Thyroid gland (tissue), 4 donors: ENCODE results near the gene DOC2A. TPM values are rescaled to one million over a fixed set of nuclear protein-coding genes. Genes with fewer than 3 reads are reported as not detected.
"Not testable (repeated sequence)": the region's sequence is repeated elsewhere in the genome, so short reads cannot be mapped to it uniquely, and the experiment has no call there.

ENCODE experiments used
- DNase-seq, 2 donors: peaks; one replicate each; pipeline ENCODE4 v3.0.0-alpha.2; 2019
- H3K27ac ChIP-seq, 3 donors: fragments of 200-600 bp; sonication (generic); 1 replicate in 2 of 3; 2 replicates in 1 of 3; pipeline ENCODE4 v1.5.1; 2016 to 2019; ENCODE audit warnings: mild to moderate bottlenecking in 1 of 3, moderate library complexity in 1 of 3
- H3K27me3 ChIP-seq: fragments of 200-600 bp; sonication (generic); one replicate; pipeline ENCODE4 v1.5.1; 2019
- H3K36me3 ChIP-seq, 2 donors: fragments of 200-600 bp; sonication (generic); one replicate each; pipeline ENCODE4 v1.5.1; 2016 to 2019
- H3K4me1 ChIP-seq, 2 donors: fragments of 200-600 bp; sonication (generic); one replicate each; pipeline ENCODE4 v1.5.1; 2017 to 2019
- H3K4me3 ChIP-seq, 3 donors: fragments of 200-600 bp; sonication (generic); replicated peaks in 1 of 3; 1 replicate in 2 of 3; 2 replicates in 1 of 3; pipeline ENCODE4 v1.5.1; 2016; ENCODE audit warnings: mild to moderate bottlenecking in 1 of 3
- H3K9me3 ChIP-seq: fragments of 200-600 bp; sonication (generic); one replicate; pipeline ENCODE4 v1.5.1; 2017
- CTCF ChIP-seq, 6 experiments: fragments of 200-600 bp in 3 of 6; fragments of 450-650 bp in 3 of 6; sonication (generic) in 3 of 6; IDR thresholded peaks; one replicate each; pipeline ENCODE4 v1.5.1; 2016 to 2019; ENCODE audit warnings: antibody characterized with exemption in 6 of 6, mild to moderate bottlenecking in 2 of 6, inconsistent platforms in 1 of 6, moderate library complexity in 1 of 6
- POLR2A ChIP-seq, 2 donors: fragments of 450-650 bp; IDR thresholded peaks; one replicate each; pipeline ENCODE4 v1.6.1; 2017; ENCODE audit warnings: antibody characterized with exemption in 2 of 2, mild to moderate bottlenecking in 2 of 2, moderate library complexity in 1 of 2
- WGBS, 2 donors: methylation state at CpG; one replicate each; pipeline ENCODE4 v1.1.5; 2017; 5-methylcytosine and 5-hydroxymethylcytosine counted together
- intact Hi-C: fragments of 100-400 bp; cut with DNase I; formaldehyde crosslinking; loops from one replicate; pipeline ENCODE4 v1.15.1; 2023
- total RNA-seq, 4 donors: library from RNA; depleted of rRNA; stranded (reverse); fragments of >200 nt; gene quantifications; one replicate each; pipeline ENCODE4 v1.2.3, GENCODE V29; 2016

Gene DOC2A
- total RNA-seq, 4 donors from 2014 or later = 0.22 to 1.2 (median 0.94) TPM; not detected in 1

- intact Hi-C loops = no loop called here
- Histone ChIP-seq H3K27ac (no peak overlapping the region), H3K4me3 (no peak overlapping the region), H3K4me1 (no peaks in the 10 kb centered on the region), H3K9me3 (no peaks in the 10 kb centered on the region), H3K36me3 (no peaks in the 10 kb centered on the region), H3K27me3 (no peaks in the 10 kb centered on the region)
- TF ChIP-seq CTCF (IDR thresholded peaks at IDR 0.05) = no peak
- TF ChIP-seq POLR2A (IDR thresholded peaks at IDR 0.05) = no peak
- WGBS, 2 donors = 60 to 66% methylated on average over 8 of the region's 8 CpGs
- DNase-seq = no peak
Observed at GRCh38 chr16:30046178-30046577, 35.4 kb upstream of the DOC2A start.

GRCh38 chr16:30041841-30042240 lies 31.0 kb upstream of the DOC2A start:
- Histone ChIP-seq H3K9me3 (no peaks in the 10 kb centered on the region), H3K4me3 (no peak overlapping the region), H3K27me3 (no peaks in the 10 kb centered on the region), H3K27ac (no peak overlapping the region), H3K36me3 (no peaks in the 10 kb centered on the region), H3K4me1 (no peaks in the 10 kb centered on the region)
- TF ChIP-seq CTCF (IDR thresholded peaks at IDR 0.05) (peak in 4 of 6 experiments; percentile 19 to 44 (median 38)), POLR2A (IDR thresholded peaks at IDR 0.05) (no peak)
- DNase-seq = no peak
- WGBS, 2 donors = 33 to 39% methylated on average over 5 of the region's 5 CpGs
- intact Hi-C loops = no loop called here

- H3K27ac ChIP-seq, intact Hi-C loops, DNase-seq, H3K27me3 ChIP-seq, H3K9me3 ChIP-seq, H3K36me3 ChIP-seq, H3K4me3 ChIP-seq, H3K4me1 ChIP-seq: not testable (repeated sequence)
- 83 to 87% methylated on average over 5 of the region's 5 CpGs for WGBS, 2 donors
Observed at GRCh38 chr16:30040690-30041089, 29.9 kb upstream of the DOC2A start.

- intact Hi-C loops = no loop called here
- Histone ChIP-seq H3K36me3 (no peaks in the 10 kb centered on the region), H3K27ac (no peak overlapping the region), H3K4me3 (no peak overlapping the region), H3K4me1 (no peaks in the 10 kb centered on the region), H3K27me3 (no peaks in the 10 kb centered on the region), H3K9me3 (no peaks in the 10 kb centered on the region)
- 64 to 81% methylated on average over 5 of the region's 5 CpGs for WGBS, 2 donors
- no peak for TF ChIP-seq CTCF (IDR thresholded peaks at IDR 0.05)
- TF ChIP-seq POLR2A (IDR thresholded peaks at IDR 0.05) = no peak
- no peak for DNase-seq
Observed at GRCh38 chr16:30040221-30040620, 29.4 kb upstream of the DOC2A start.

GRCh38 chr16:30033270-30033669 lies 22.4 kb upstream of the DOC2A start:
- Histone ChIP-seq H3K4me3 (no peak overlapping the region), H3K4me1 (peaks cover 0 to 5% of the 10 kb centered on the region in 2 donors), H3K27ac (no peak overlapping the region), H3K9me3 (no peaks in the 10 kb centered on the region), H3K36me3 (no peaks in the 10 kb centered on the region), H3K27me3 (peaks cover 15% of the 10 kb centered on the region)
- WGBS, 2 donors = 44 to 46% methylated on average over 7 of the region's 7 CpGs
- DNase-seq = peak; percentile 28 to 51
- TF ChIP-seq POLR2A (IDR thresholded peaks at IDR 0.05) (no peak), CTCF (IDR thresholded peaks at IDR 0.05) (peak in 1 of 6 experiments; percentile 2)
- intact Hi-C loops = no loop called here
